Activated CD8-positive, alpha-beta T cell treated with anti-CD3 and anti-CD28 coated beads for 36 hours (primary cell): Measurements from ENCODE around the gene TAF11L11. TPM values are rescaled to one million over a fixed set of nuclear protein-coding genes. Genes with fewer than 3 reads are reported as not detected.
"Not testable (repeated sequence)": the region's sequence is repeated elsewhere in the genome, so short reads cannot be mapped to it uniquely, and the experiment has no call there.

ENCODE experiments used
- ATAC-seq: fragments of 200-7000 bp; cut with Tn5 transposase; one replicate; pipeline ENCODE4 v1.10.0; 2021; ENCODE audit warnings: mild to moderate bottlenecking, moderate library complexity
- CTCF ChIA-PET: fragments of 350-600 bp; sonication (Branson Sonifier 250); formaldehyde crosslinking; loops from one replicate; lab custom pipeline; 2021; ENCODE audit warnings: antibody characterized with exemption; lab: Charles Lee
- POLR2A ChIA-PET: fragments of 350-600 bp; sonication (Branson Sonifier 250); formaldehyde crosslinking; loops from one replicate; lab custom pipeline; 2021; ENCODE audit warnings: antibody characterized with exemption; lab: Charles Lee
- DNase-seq: peaks from one replicate; pipeline ENCODE4 v3.0.0-alpha.2; 2020
- H3K27ac Mint-ChIP-seq: one replicate; pipeline ENCODE4 v1.8.0; 2021; ENCODE audit warnings: mild to moderate bottlenecking, mixed read lengths
- H3K27me3 Mint-ChIP-seq: one replicate; pipeline ENCODE4 v1.8.0; 2021; ENCODE audit warnings: mixed read lengths
- H3K36me3 Mint-ChIP-seq: one replicate; pipeline ENCODE4 v1.8.0; 2021; ENCODE audit warnings: low read depth, mixed read lengths
- H3K4me1 Mint-ChIP-seq: one replicate; pipeline ENCODE4 v1.8.0; 2021; ENCODE audit warnings: low read depth, mixed read lengths
- H3K4me3 Mint-ChIP-seq: one replicate; pipeline ENCODE4 v1.8.0; 2021; ENCODE audit warnings: mild to moderate bottlenecking, moderate library complexity, mixed read lengths
- H3K9me3 Mint-ChIP-seq: one replicate; pipeline ENCODE4 v1.8.0; 2021; ENCODE audit warnings: mixed read lengths
- CTCF ChIP-seq: fragments of 200-600 bp; IDR thresholded peaks from one replicate; pipeline ENCODE4 v1.8.0; 2022; ENCODE audit warnings: antibody characterized with exemption, mild to moderate bottlenecking
- intact Hi-C: fragments of 100-400 bp; cut with micrococcal nuclease; formaldehyde crosslinking; loops from one replicate; pipeline ENCODE4 v1.10.0; 2022
- total RNA-seq, 2 experiments: library from RNA; stranded (reverse); gene quantifications; one replicate each; pipeline ENCODE4 v1.2.3, GENCODE V29; 2021

The TAF11L11 gene
- total RNA-seq, 2 experiments from 2014 or later = not detected

GRCh38 chr5:17614872-17615605 is 11.1 kb downstream of the TAF11L11 start:
- Mint-ChIP-seq H3K27me3 (no peaks in the 10 kb centered on the region), H3K4me1 (no peaks in the 10 kb centered on the region), H3K4me3 (no peak overlapping the region), H3K36me3 (no peaks in the 10 kb centered on the region), H3K9me3 (peaks cover 3% of the 10 kb centered on the region), H3K27ac (no peak overlapping the region)
- no peak for ATAC-seq
- ChIA-PET POLR2A (no interaction called here), CTCF (no interaction called here)
- no peak for TF ChIP-seq CTCF
- intact Hi-C loops = no loop called here
- DNase-seq = no peak

- intact Hi-C loops = no loop called here
- no peak for TF ChIP-seq CTCF
- no peaks in the 10 kb centered on the region for H3K27me3 Mint-ChIP-seq
- ChIA-PET POLR2A (no interaction called here), CTCF (no interaction called here)
- no peaks in the 10 kb centered on the region for H3K4me1 Mint-ChIP-seq
- H3K36me3 Mint-ChIP-seq = no peaks in the 10 kb centered on the region
- no peak overlapping the region for H3K4me3 Mint-ChIP-seq
- no peak for ATAC-seq
- H3K9me3 Mint-ChIP-seq = peaks cover 3% of the 10 kb centered on the region
- H3K27ac Mint-ChIP-seq = no peak overlapping the region
- no peak for DNase-seq
Observed at GRCh38 chr5:17619354-17619753, 15.4 kb downstream of the TAF11L11 start.

GRCh38 chr5:17620627-17621026 is 16.6 kb downstream of the TAF11L11 start:
- H3K36me3 Mint-ChIP-seq = no peaks in the 10 kb centered on the region
- ChIA-PET POLR2A (no interaction called here), CTCF (no interaction called here)
- H3K27ac Mint-ChIP-seq = no peak overlapping the region
- intact Hi-C loops = no loop called here
- no peak for ATAC-seq
- peak; percentile 15 for TF ChIP-seq CTCF
- H3K4me3 Mint-ChIP-seq = no peak overlapping the region
- H3K4me1 Mint-ChIP-seq = no peaks in the 10 kb centered on the region
- H3K27me3 Mint-ChIP-seq = no peaks in the 10 kb centered on the region
- H3K9me3 Mint-ChIP-seq = no peaks in the 10 kb centered on the region
- no peak for DNase-seq

GRCh38 chr5:17625686-17626085 is 21.7 kb downstream of the TAF11L11 start:
- ChIA-PET POLR2A (no interaction called here), CTCF (no interaction called here)
- intact Hi-C loops = no loop called here
- Mint-ChIP-seq H3K36me3 (no peaks in the 10 kb centered on the region), H3K4me3 (no peak overlapping the region), H3K9me3 (peaks cover 3% of the 10 kb centered on the region), H3K27me3 (no peaks in the 10 kb centered on the region), H3K4me1 (no peaks in the 10 kb centered on the region), H3K27ac (no peak overlapping the region)
- DNase-seq = no peak
- no peak for TF ChIP-seq CTCF
- no peak for ATAC-seq

- ATAC-seq, intact Hi-C loops, H3K27ac Mint-ChIP-seq, DNase-seq, POLR2A ChIA-PET, H3K9me3 Mint-ChIP-seq, H3K27me3 Mint-ChIP-seq, CTCF ChIA-PET, H3K4me1 Mint-ChIP-seq, H3K4me3 Mint-ChIP-seq, H3K36me3 Mint-ChIP-seq: not testable (repeated sequence)
Observed at GRCh38 chr5:17631788-17632187, 27.8 kb downstream of the TAF11L11 start, which contains the start of gene TAF11L13. Gene TAF11L13 (plus strand): TSS chr5:17632088.
